ENCODE measurements around the gene JADE1. TPM values are rescaled to one million over a fixed set of nuclear protein-coding genes. Genes with fewer than 3 reads are reported as not detected.
A peak's percentile ranks its signal among the peaks of the same experiment; 100 is the strongest.

JADE1 gene
- total and polyA plus RNA-seq, 2 experiments from 2014 or later, result 84.2 to 158 TPM

GRCh38 chr4:128866691-128867090 lies 57.2 kb downstream of the JADE1 start:
- no peak overlapping the region for H3K4me3 ChIP-seq
- H3F3A ChIP-seq (replicated peaks; ENCODE audit: low read depth), result peaks cover 74% of the 10 kb centered on the region
- ATAC-seq (no peak), DNase-seq (ENCODE audit: low spot score) (no peak)
- Mint-ChIP-seq H3K27me3 (ENCODE audit: insufficient read depth, low read depth, poor library complexity) (peaks cover 38% of the 10 kb centered on the region), H3K9me3 (0 out of 3 replicates have a peak, but pooled peaks cover 2% of the 10 kb centered on the region), H3K4me1 (peaks cover 76% of the 10 kb centered on the region), H3K36me3 (ENCODE audit: low read depth) (peaks cover 98% of the 10 kb centered on the region), H3K4me3 (no peak overlapping the region), H3K27ac (peak overlapping the region; percentile 73)
- H4K20me1 ChIP-seq (replicated peaks; ENCODE audit: insufficient read depth), result peaks cover 73% of the 10 kb centered on the region
- no peak overlapping the region for H2AFZ ChIP-seq
- H3K27me3 ChIP-seq (ENCODE audit: insufficient read depth), result no peaks in the 10 kb centered on the region
- no peaks in the 10 kb centered on the region for H3K9me2 ChIP-seq (ENCODE audit: insufficient read depth)
- no peak overlapping the region for H3K4me2 ChIP-seq
- TF ChIP-seq POLR2AphosphoS5 (IDR thresholded peaks at IDR 0.05; ENCODE audit: low read depth) (no peak), NANOG (IDR thresholded peaks at IDR 0.05; ENCODE audit: borderline replicate concordance) (no peak), ZNF331 (CRISPR knock-in tag; IDR thresholded peaks at IDR 0.05; ENCODE audit: low read depth) (no peak), REST (IDR thresholded peaks at IDR 0.05; ENCODE audit: unreplicated experiment) (no peak), ZNF114 (CRISPR knock-in tag; IDR thresholded peaks at IDR 0.05) (no peak), EZH2phosphoT487 (IDR thresholded peaks at IDR 0.05; ENCODE audit: unreplicated experiment) (no peak), EZH2 (IDR thresholded peaks at IDR 0.05; ENCODE audit: low read depth, unreplicated experiment) (no peak), CTCF (conservative IDR thresholded peaks at IDR 0.05; ENCODE audit: low read depth in 2 of 2) (no peak), JUNB (IDR thresholded peaks at IDR 0.05; ENCODE audit: unreplicated experiment) (no peak), STAT1 (IDR thresholded peaks at IDR 0.05; ENCODE audit: unreplicated experiment) (no peak), CREB1 (CRISPR knock-in tag; IDR thresholded peaks at IDR 0.05; ENCODE audit: low read depth) (no peak), ZNF462 (CRISPR knock-in tag; IDR thresholded peaks at IDR 0.05) (no peak)
- TF ChIP-seq, protein P1, sequence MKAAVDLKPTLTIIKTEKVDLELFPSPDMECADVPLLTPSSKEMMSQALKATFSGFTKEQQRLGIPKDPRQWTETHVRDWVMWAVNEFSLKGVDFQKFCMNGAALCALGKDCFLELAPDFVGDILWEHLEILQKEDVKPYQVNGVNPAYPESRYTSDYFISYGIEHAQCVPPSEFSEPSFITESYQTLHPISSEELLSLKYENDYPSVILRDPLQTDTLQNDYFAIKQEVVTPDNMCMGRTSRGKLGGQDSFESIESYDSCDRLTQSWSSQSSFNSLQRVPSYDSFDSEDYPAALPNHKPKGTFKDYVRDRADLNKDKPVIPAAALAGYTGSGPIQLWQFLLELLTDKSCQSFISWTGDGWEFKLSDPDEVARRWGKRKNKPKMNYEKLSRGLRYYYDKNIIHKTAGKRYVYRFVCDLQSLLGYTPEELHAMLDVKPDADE (IDR thresholded peaks at IDR 0.05), result no peak
- peak overlapping the region; percentile 51 for H3K27ac ChIP-seq (ENCODE audit: low read depth)
- peaks cover 21% of the 10 kb centered on the region for H3K4me1 ChIP-seq (ENCODE audit: insufficient read depth)
- H3K79me2 ChIP-seq (replicated peaks; ENCODE audit: insufficient read depth), result peaks cover 77% of the 10 kb centered on the region
- peaks cover 94% of the 10 kb centered on the region for H3K36me3 ChIP-seq (ENCODE audit: insufficient read depth)

Data from GM23338 (cell line).